Globus pallidus (tissue), 1 donor: ENCODE measurements around the gene EXOSC2.
A peak's percentile ranks its signal among the peaks of the same experiment; 100 is the strongest.

Experiments used
- DNase-seq: peaks from one replicate; pipeline ENCODE4 v3.0.0-alpha.2; 2015; ENCODE audit warnings: low spot score

Gene EXOSC2, protein sequence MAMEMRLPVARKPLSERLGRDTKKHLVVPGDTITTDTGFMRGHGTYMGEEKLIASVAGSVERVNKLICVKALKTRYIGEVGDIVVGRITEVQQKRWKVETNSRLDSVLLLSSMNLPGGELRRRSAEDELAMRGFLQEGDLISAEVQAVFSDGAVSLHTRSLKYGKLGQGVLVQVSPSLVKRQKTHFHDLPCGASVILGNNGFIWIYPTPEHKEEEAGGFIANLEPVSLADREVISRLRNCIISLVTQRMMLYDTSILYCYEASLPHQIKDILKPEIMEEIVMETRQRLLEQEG

DNA sequence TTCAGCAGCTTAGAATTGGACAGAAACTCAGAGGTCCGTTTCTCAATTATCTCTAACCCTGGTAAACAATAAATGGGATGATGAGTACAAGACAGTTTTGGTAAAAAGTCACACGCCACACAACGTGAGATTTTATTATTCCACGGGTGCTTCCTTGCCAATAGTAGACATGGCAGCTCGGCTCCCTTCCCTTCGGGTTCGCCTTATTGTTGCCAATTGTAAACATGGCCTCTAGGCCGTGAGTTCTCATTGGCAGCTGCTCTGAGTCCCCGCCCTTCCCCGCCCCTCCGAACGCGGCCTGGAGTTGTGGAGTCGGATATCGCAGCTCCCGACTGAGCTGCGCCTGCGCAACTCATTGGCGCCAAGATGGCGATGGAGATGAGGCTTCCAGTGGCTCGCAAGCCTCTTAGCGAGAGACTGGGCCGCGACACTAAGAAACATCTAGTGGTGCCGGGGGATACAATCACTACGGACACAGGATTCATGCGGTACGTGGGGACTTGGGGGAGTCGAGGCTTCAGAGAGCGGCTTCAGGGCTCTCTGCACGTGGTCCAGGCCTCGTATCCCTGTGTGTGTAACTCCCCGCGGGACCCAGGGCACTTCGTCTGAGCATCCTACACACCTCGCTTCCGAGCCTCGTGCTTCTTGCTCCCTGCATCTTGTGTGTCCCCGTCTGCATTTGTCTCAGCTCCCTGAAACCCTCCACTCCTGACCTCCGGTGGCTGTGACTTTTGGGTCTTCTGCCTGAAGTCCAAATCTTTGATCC lies at the start of gene EXOSC2:
TSS of gene EXOSC2 (plus strand) at position 355 of the 766 bp plus-strand sequence. CDS start at position 367, 12 bp downstream.
- peak; percentile 99 for DNase-seq

DNA sequence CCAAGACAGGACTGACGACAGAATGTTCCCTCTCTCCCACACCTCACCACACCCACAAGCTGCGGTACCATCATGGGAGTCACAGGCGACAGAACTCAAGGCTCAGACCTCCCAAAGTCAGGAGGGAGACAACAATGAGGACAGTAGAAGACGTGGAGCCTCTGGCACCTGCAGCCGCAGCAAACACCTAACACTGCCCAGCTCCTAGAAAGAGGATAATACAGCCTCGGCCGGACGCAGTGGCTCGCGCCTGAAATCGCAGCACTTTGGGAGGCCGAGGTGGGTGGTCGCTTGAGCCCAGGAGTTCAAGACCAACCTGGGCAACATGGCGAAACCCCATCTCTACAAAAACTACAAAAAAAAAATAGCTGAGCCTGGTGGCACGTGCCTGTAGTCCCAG lies 42.4 kb upstream of the EXOSC2 start:
- DNase-seq, result no peak

- DNase-seq, result no peak
These were observed 41.8 kb upstream of the EXOSC2 start for GRCh38 chr9:130651752-130652151.

DNA sequence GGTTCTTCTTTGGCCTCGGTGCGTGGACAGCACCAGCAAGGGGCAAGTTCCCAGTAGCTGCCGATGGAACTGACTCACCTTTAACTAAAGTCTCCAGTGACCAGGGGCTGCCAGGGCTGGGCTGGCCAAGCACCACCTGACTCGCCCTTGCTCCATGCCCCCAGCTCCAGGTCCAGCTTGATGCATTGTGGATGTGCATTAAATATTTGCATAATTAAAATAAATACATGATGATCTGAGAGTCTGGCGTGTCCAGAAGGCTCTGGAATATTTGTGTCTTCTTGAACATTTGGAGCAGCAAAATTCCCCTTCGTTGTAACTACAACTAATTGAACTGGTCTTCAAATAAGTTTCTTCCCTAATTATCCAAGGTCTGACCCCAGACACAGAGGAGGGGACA lies 38.7 kb upstream of the EXOSC2 start:
- DNase-seq, result no peak

- DNase-seq, result no peak
These were observed 34.5 kb upstream of the EXOSC2 start for GRCh38 chr9:130658893-130659698.

DNA sequence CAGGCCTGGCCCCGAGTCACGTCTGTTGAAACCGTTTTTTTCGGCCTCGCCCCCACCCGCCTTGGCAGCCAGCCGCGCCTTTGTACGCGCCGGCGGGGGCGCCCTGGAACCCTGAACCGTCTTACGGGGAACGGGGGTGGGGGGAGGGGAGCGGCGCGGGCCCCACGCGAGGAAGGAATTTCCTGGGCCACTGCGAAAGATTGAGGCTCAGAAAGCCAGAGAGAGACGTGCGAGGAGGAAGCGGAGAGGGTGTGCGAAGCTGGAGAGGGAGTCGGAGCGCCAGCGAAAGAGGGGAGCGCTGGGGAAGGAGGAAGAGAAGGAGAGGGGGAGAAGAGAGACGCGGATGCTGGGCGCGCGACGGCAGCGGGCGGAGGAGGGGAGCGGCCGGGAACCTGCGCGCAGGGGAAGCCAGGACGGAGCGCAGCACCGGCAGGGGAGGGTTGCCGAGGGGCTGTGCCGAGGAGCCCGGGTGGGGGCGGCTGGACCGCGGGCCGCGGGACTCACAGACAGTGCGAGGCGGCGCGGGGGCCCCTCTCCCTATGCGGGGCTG lies 33.8 kb upstream of the EXOSC2 start:
- DNase-seq, result no peak

- DNase-seq, result no peak
These were observed 33.3 kb upstream of the EXOSC2 start for GRCh38 chr9:130660326-130660682.

DNA sequence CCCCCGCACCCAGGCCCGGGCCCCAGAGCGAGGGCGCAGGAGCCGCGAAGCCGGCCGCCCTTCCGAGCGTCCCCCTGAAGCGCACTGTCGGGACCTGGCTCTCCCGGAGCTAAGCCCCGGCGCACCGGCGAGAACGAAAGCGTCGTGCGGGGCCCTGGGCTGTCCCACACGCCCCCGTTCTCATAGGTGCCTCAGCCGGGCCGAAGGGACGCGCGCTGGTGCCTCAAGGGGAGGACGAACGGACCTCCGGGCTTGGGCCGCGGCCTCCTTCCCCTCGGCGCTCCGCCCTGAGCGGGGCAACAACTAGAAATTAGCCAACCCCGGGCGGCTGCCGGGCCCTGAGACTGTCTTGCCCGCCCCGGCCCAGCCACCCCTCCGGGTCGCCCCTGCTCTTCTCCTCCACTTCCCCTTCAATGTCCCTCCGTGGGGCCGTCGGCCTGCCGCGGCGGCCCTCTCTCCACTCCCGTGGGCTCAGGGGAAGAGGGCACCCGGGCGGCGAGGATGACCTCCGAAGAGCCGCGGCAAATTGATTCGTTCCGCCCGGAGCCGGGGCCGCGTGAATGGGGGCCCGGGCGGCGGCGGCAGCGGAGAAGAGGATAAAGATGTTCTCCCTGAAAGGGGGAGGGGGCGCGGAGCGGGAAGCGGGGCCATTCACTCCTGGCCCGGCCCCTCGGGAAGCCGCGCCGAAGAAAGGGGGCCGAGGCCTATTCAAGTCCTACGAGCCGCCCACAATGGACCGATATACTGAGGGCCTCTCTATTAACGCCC lies 32.7 kb upstream of the EXOSC2 start:
- no peak for DNase-seq

DNA sequence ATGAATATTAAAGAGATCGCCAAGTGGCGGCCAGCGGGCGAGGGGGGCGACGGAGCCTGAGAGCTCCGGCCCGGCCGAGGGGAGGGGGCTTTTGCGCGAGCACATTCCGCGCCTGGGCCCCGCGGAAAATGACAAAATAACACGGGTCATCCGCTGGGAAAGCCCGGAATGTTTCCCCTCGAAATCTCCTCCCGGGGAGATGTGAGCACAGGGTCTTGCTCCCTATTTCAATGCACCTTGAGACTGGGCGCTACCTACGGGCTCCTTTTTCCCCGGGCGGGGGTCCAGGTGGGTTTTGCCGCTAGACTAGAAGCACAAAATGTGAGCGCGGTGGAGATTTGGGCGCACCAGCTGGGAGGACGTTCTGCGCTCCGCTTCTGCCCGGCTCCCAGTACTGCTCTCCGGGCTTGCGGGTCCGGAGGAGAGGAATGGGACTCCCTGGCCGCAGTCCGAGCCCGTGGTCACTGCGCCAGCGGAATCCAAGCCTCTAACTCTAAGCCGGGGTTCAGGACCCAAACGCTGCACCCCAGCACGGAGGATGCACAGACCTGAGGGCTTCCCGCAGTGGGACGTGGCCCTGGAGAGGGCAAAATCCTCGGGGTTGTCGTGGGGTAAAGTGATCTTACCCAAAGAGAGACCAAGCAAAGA lies 32.0 kb upstream of the EXOSC2 start:
- DNase-seq, result no peak

DNA sequence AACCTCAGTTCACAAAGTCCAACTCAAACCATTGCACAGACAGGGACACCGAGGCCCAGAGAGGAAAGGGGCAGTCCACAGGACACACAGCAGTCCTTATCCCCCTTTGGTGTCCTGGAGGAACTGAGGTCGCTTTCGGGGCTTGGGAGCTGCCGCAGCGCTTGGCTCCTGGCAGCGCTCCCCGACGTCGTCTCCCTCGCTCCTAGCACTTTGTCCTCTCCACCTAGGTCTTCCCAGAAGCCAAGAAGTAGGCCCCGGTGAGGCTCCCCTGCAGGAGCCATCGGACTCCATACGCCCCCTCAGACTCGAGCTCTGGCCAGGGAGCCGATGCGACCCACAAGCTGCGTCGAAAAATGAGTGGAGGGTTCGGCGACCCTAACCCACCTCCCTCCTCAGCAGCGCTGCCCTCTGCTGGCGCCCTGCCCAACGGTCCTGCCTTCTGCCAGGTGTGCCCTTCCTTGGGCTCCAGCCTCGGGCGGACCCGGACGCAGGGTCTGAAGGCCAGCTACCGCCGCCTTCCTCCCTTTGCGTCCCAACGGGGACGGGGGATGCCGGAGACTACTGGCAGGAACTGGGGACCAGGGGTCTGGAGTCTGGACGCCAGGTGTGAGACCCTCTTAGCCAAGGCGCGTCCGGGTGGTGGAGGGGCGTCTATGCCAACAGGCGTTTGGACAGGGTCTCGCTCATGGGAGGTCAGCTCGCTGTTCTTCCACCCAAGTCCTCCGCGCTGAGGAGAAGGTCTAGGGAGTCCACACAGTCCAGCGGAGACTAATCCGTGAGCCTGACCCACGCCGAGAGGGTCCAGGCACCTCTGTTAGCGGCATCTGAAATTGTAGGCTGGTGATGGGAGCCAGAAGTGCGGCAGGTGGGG lies 31.2 kb upstream of the EXOSC2 start:
- no peak for DNase-seq

GRCh38 chr9:130662970-130663257 lies 30.7 kb upstream of the EXOSC2 start:
- no peak for DNase-seq

DNA sequence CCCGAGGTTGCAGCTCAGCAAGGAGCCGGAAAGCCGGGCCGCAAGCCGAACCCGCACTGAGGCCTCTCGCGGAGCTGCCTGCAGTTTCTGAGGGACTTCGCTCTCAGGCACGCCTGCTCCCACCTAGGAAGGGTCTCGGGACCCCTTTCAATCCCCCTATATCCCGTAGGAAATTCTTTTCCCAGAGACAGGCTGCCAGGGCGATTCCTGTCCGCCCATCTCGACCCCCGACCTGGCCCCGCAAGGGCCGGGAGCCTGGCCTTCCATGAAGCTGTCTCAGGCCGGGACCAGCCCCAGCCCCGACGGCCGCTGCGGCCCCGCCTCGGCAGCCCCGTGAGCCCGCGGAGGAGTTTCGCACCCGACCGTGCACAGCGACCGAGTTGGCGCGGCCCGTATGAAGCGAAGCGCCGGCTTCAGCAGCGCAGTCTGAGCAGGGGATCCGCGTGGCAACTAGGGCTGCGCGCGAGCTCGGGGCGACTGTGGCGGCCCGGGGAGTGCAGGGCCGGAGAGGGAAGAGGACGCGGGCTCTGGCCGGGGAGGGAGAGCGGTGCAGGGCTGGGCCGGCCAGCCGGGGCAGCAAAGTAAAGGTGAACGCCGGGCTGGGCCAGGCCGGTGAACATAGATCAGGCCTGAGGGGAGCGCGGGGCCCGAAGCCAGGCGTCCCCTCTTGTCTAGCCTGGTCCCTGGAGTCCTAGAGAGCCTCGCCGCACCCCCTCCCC lies 30.2 kb upstream of the EXOSC2 start:
- DNase-seq, result no peak

DNA sequence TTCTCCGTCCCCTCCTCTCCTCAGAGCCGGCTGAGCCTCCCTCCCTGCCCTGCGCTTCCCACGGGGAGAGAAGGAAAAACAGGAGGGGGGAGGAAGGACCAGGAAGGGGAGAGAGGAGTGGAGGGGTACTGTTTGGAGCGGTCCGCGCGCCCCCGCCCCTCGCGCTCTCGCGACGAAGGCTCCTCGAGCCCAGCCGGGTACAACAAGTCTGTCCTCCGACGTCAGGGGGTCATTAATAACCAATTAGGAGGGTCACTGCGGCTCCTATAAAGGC lies 29.7 kb upstream of the EXOSC2 start:
- DNase-seq, result no peak

DNA sequence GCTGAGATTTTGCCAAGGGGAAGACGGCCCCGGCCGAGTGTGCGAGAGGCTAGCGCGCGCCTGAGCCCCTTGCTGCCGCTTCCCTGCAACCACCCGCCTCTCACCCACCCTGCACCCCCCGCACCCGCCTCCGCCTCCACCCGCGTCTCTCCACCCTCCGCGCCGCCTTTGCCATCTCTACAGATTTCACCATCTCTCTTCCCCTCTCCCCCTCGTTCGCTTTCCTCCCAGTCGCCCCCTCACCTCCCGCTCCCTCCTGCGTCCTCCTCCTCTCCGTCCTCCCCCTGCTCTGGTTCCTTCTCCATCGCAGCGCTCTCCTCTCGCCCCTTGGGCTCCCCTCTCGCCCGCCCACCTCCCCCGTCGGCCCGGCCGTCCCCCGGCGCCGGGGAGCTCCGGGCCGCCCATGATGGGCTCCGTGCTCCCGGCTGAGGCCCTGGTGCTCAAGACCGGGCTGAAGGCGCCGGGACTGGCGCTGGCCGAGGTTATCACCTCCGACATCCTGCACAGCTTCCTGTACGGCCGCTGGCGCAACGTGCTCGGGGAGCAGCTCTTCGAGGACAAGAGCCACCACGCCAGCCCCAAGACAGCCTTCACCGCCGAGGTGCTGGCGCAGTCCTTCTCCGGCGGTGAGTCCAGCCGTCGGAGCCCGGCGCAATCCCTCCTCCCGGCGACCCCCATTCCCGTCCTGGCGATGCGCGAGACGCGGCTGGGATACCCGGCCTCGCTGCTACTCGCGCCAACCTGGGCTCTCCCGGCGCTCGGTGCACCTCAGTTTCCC lies 29.1 kb upstream of the EXOSC2 start, which contains the start of gene PRDM12:
TSS of gene PRDM12 (plus strand) at position 344 of the 778 bp plus-strand sequence. CDS start at position 404, 60 bp downstream.
- no peak for DNase-seq

DNA sequence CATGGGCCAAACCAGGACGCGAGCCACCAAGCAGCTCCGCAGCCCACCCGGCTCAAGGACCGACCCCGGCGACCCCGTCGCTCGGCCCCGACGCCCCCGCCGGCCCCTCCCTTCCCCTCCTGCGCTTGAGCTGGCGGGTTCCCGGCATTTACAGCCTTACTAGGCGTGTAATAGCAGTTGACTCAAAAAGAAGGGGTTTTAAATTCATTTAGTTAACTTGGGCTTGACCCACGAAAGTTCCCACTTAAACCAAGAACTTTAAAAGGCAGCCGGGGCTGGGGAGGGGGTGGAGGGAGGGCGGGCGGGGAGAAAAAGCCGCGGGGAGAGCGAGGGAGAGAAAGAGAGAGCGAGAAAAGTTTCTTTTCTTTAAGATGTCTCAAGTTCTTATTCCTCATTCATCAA lies 28.6 kb upstream of the EXOSC2 start:
- no peak for DNase-seq

DNA sequence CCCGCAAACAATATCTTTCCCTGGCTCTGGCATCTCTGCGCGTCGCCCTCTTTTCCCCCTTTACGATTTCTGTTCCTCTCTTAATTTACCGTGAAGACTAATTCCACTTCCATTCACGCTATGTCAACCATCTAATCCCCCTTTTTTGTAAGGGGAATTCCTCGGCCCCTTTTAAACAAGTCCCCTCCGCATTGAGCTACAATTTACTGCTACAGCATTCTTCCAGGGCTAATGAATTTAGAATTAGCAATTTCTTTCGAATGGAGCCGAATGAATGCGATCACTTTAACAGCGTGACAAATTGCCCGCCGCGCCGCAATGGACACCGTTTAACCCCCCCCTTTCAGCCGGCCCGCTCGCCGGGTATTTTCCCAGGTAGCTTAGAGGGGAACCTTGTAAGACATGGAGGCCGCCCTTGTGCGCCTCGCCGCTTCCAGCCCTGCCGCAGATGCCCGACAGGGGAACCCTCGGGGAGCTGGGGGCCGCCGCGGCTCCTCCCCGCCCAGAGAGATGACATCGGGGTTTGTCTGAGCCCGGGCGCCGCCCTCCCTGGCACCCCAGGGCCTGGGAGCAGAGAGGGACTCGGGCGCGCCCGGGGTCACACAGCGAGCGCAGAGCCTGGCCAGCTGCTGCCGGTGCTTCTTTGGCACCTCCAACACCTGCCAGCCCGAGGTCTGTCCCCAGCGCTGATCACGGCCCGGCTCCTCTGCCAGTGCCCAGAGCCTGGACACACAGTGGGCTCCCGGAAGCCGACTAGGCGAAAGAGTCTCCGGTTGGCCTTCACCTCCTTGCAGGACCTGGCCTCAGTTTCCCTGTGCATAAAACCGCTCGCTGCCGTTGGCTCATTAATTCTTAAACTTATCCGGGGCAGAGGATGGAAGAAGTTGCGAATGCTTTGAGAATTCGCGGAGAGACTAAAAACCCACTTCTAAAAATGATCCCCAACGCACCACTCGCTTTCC lies 27.9 kb upstream of the EXOSC2 start:
- no peak for DNase-seq

- no peak for DNase-seq
These were observed 27.0 kb upstream of the EXOSC2 start for GRCh38 chr9:130666393-130667119.
